Endothelial cell of umbilical vein (primary cell): ENCODE results near the gene LAMB2. TPM values are rescaled to one million over a fixed set of nuclear protein-coding genes. Genes with fewer than 3 reads are reported as not detected.

ENCODE experiments used
- BruUV-seq: library from RNA; stranded (reverse); fragments of 400-500 nt; replicated peaks from 2 replicates; lab custom pipeline; 2021; lab: Mats Ljungman, UMichigan
- CTCF ChIA-PET: fragments of 300-600, 350-600 bp; sonication (Branson Sonifier 250); formaldehyde crosslinking; loops from one replicate; lab custom pipeline; 2021; ENCODE audit warnings: antibody characterized with exemption, inconsistent platforms; lab: Charles Lee
- POLR2A ChIA-PET: fragments of 300-600, 350-600 bp; sonication (Branson Sonifier 250); formaldehyde crosslinking; loops from one replicate; lab custom pipeline; 2021; ENCODE audit warnings: antibody characterized with exemption, inconsistent platforms; lab: Charles Lee
- DNase-seq: peaks from one replicate; pipeline ENCODE4 v3.0.0-alpha.2; 2011; ENCODE audit warnings: low read depth, low spot score
- FAIRE-seq: peaks from 2 replicates; lab custom pipeline; 2011; peaks lifted over from hg19 to GRCh38; lab: Jason Lieb, UNC
- H2AFZ ChIP-seq: 2 replicates; pipeline ENCODE4 v1.6.0; 2012; ENCODE audit warnings: low read depth, low read length, control low read depth, inconsistent platforms
- H3K27ac ChIP-seq: 2 replicates; pipeline ENCODE4 v1.5.1; 2011; ENCODE audit warnings: low read depth, mild to moderate bottlenecking, control low read depth, low read length, moderate library complexity; ENCODE audit not compliant: insufficient read depth
- H3K27me3 ChIP-seq, 2 experiments: 2 replicates each; pipeline versions ENCODE4 v1.6.0 to v1.6.1; 2011; ENCODE audit warnings: low read length in 2 of 2, mixed read lengths in 1 of 2; ENCODE audit not compliant: control insufficient read depth in 2 of 2, insufficient read depth in 2 of 2
- H3K36me3 ChIP-seq, 2 experiments: 2 replicates in 1 of 2; 3 replicates in 1 of 2; pipeline ENCODE4 v1.5.1; 2011; ENCODE audit warnings: low read length in 2 of 2, mild to moderate bottlenecking in 1 of 2, moderate library complexity in 1 of 2; ENCODE audit not compliant: control insufficient read depth in 2 of 2, insufficient read depth in 2 of 2; ENCODE audit errors: extremely low read depth in 1 of 2
- H3K4me1 ChIP-seq: 3 replicates; pipeline ENCODE4 v1.5.1; 2011; ENCODE audit warnings: mild to moderate bottlenecking, low read length; ENCODE audit not compliant: control insufficient read depth, insufficient read depth; ENCODE audit errors: extremely low read depth
- H3K4me2 ChIP-seq: 2 replicates; pipeline ENCODE4 v1.6.1; 2011; ENCODE audit warnings: low read length, control low read depth, mixed read lengths; ENCODE audit not compliant: insufficient read depth
- H3K4me3 ChIP-seq, 3 experiments: fragments of 200-600 bp in 1 of 3; sonication (generic), shearing (Covaris generic) in 1 of 3; replicated peaks in 1 of 3; 2 replicates each; pipeline ENCODE4 v1.5.1; 2011 to 2016; ENCODE audit warnings: control low read depth in 3 of 3, low read length in 3 of 3, mild to moderate bottlenecking in 2 of 3, inconsistent platforms in 1 of 3, low read depth in 1 of 3, moderate library complexity in 1 of 3; ENCODE audit not compliant: insufficient read depth in 1 of 3
- H3K79me2 ChIP-seq: 2 replicates; pipeline ENCODE4 v1.6.0; 2012; ENCODE audit warnings: low read length, inconsistent platforms; ENCODE audit not compliant: control insufficient read depth, insufficient read depth
- H3K9ac ChIP-seq: replicated peaks from 2 replicates; pipeline ENCODE3; 2011; ENCODE audit warnings: low read length, control low read depth; ENCODE audit not compliant: insufficient read depth; ENCODE audit errors: extremely low read depth
- H3K9me1 ChIP-seq: replicated peaks from 3 replicates; pipeline ENCODE4 v1.6.0; 2011; ENCODE audit warnings: mild to moderate bottlenecking, low read length; ENCODE audit not compliant: control insufficient read depth, insufficient read depth; ENCODE audit errors: extremely low read depth
- H3K9me3 ChIP-seq: replicated peaks from 2 replicates; pipeline ENCODE4 v1.5.1; 2012; ENCODE audit warnings: low read length, inconsistent platforms; ENCODE audit not compliant: control insufficient read depth, insufficient read depth
- H4K20me1 ChIP-seq: replicated peaks from 2 replicates; pipeline ENCODE3; 2011; ENCODE audit warnings: mild to moderate bottlenecking, low read length; ENCODE audit not compliant: control insufficient read depth, insufficient read depth; ENCODE audit errors: extremely low read depth
- CTCF ChIP-seq, 2 donors: IDR thresholded peaks; 1 replicate in 1 of 2; 2 replicates in 1 of 2; pipeline ENCODE4 v1.5.1; 2011; ENCODE audit warnings: low read length in 2 of 2, mild to moderate bottlenecking in 2 of 2, moderate library complexity in 2 of 2, control low read depth in 1 of 2, inconsistent platforms in 1 of 2, low read depth in 1 of 2; ENCODE audit not compliant: insufficient read depth in 1 of 2; ENCODE audit errors: extremely low read depth in 1 of 2
- EZH2 ChIP-seq: IDR thresholded peaks from 2 replicates; pipeline ENCODE4 v1.6.1; 2012; ENCODE audit warnings: borderline replicate concordance, low read depth, mild to moderate bottlenecking, moderate library complexity, low read length, inconsistent platforms; ENCODE audit not compliant: severe bottlenecking
- FOS ChIP-seq: IDR thresholded peaks from 2 replicates; pipeline ENCODE4 v1.6.1; 2011; ENCODE audit warnings: mild to moderate bottlenecking, low read length, moderate library complexity, borderline replicate concordance; ENCODE audit not compliant: insufficient read depth
- GATA2 ChIP-seq: IDR thresholded peaks from 2 replicates; pipeline ENCODE4 v1.7.0; 2011; ENCODE audit warnings: low read depth, mild to moderate bottlenecking, moderate library complexity, mixed read lengths, low read length; ENCODE audit not compliant: insufficient read length, insufficient read depth
- JUN ChIP-seq: IDR thresholded peaks from 2 replicates; pipeline ENCODE4 v1.6.1; 2011; ENCODE audit warnings: borderline replicate concordance, low read depth; ENCODE audit not compliant: insufficient read length, insufficient read depth
- MAX ChIP-seq: IDR thresholded peaks from 2 replicates; pipeline ENCODE4 v1.6.1; 2011; ENCODE audit not compliant: insufficient read depth, insufficient read length
- MYC ChIP-seq: IDR thresholded peaks from one replicate; pipeline ENCODE4 v1.6.1; 2011; ENCODE audit warnings: mild to moderate bottlenecking, low read depth, low read length
- POLR2A ChIP-seq: IDR thresholded peaks from 2 replicates; pipeline ENCODE4 v1.6.1; 2012; ENCODE audit warnings: low read depth, mild to moderate bottlenecking, control low read depth, low read length
- POLR2AphosphoS5 ChIP-seq: IDR thresholded peaks from 2 replicates; pipeline ENCODE4 v1.6.1; 2012; ENCODE audit warnings: low read depth, mild to moderate bottlenecking, control low read depth, low read length, moderate library complexity; ENCODE audit not compliant: insufficient read depth
- dilution Hi-C: fragments of 300-500 bp; cut with MboI; formaldehyde crosslinking; loops from one replicate; pipeline ENCODE4 v1.15.0; 2019; ENCODE audit warnings: low sequenced_read_pairs; ENCODE audit not compliant: extremely low pct_ligation_motif_present
- intact Hi-C: fragments of 100-400 bp; cut with micrococcal nuclease; formaldehyde crosslinking; loops from one replicate; pipeline ENCODE4 v1.10.0; 2022
- polyA plus RNA-seq, 4 experiments: library from polyadenylated mRNA; depleted of rRNA in 3 of 4; stranded (reverse) in 3 of 4; unstranded in 1 of 4; fragments of >200 nt; gene quantifications; 2 replicates each; pipeline versions ENCODE4 v1.2.1 to v1.2.3, GENCODE V29; 2011 to 2012; ENCODE audit warnings: missing spikeins in 1 of 4
- total RNA-seq: library from RNA; stranded (reverse); gene quantifications from 2 replicates; pipeline ENCODE4 v1.2.3, GENCODE V29; 2021

The LAMB2 gene
- total and polyA plus RNA-seq, 2 donors (not counting 3 experiments of a cell fraction or from before 2014, with no cell fraction given), result 423 to 764 TPM

GRCh38 chr3:49111347-49111746 is 21.5 kb downstream of the LAMB2 start:
- Histone ChIP-seq H3K4me1 (no peaks in the 10 kb centered on the region), H4K20me1 (no peaks in the 10 kb centered on the region), H3K4me3 (no peak overlapping the region), H3K36me3 (peaks cover 8 to 63% of the 10 kb centered on the region in 2 experiments), H3K27ac (no peak overlapping the region), H2AFZ (no peak overlapping the region), H3K4me2 (no peak overlapping the region), H3K9ac (no peak overlapping the region), H3K9me3 (no peaks in the 10 kb centered on the region), H3K27me3 (no peaks in the 10 kb centered on the region), H3K9me1 (no peaks in the 10 kb centered on the region), H3K79me2 (no peaks in the 10 kb centered on the region)
- DNase-seq (no peak), FAIRE-seq (no peak)
- no peak for TF ChIP-seq EZH2
- TF ChIP-seq GATA2, result no peak
- no peak for TF ChIP-seq MYC
- no peak for TF ChIP-seq CTCF (IDR thresholded peaks at IDR 0.05; ENCODE audit: extremely low read depth in 1 of 2, insufficient read depth in 1 of 2, low read depth in 1 of 2, low read length in 2 of 2)
- no peak for TF ChIP-seq POLR2A
- TF ChIP-seq MAX, result no peak
- TF ChIP-seq POLR2AphosphoS5, result no peak
- no peak for TF ChIP-seq JUN
- TF ChIP-seq FOS, result no peak
- dilution Hi-C loops (no loop called here), intact Hi-C loops (no loop called here)
- BruUV-seq, result no TSS peak
- POLR2A ChIA-PET, result interaction anchor here (1.2 kb wide), 1 partner anchor 18 kb away, joined by 8 read pairs; the partner anchor contains the start of gene QRICH1
- CTCF ChIA-PET, result interaction anchor here (0.7 to 1.6 kb wide), 2 partner anchors 18 to 21 kb away, joined by 3 to 6 read pairs; partner anchors contain the start of genes LAMB2 and QRICH1
